Measurements from ENCODE around the gene PCDH9.

DNA sequence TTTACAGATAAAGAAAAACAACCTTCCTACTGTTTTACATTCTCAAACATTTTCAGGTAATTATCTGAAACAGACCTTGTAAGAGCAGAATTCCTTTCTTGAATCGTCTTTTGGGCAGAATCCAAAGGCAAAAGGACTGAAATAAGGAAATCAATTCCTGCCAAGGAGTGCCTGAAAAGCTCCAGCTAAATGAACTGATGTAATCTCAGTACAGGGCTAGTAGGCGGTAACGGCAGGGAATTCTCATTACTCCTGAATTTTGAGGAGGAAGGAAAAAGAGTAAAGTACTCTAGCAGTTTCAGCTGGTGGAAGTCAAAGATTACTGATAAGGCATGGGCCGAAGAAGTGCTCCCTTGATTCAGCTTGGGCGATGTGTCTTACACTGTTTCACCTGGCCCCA is 168.4 kb downstream of the PCDH9 start:
- TF ChIP-seq, protein P1, sequence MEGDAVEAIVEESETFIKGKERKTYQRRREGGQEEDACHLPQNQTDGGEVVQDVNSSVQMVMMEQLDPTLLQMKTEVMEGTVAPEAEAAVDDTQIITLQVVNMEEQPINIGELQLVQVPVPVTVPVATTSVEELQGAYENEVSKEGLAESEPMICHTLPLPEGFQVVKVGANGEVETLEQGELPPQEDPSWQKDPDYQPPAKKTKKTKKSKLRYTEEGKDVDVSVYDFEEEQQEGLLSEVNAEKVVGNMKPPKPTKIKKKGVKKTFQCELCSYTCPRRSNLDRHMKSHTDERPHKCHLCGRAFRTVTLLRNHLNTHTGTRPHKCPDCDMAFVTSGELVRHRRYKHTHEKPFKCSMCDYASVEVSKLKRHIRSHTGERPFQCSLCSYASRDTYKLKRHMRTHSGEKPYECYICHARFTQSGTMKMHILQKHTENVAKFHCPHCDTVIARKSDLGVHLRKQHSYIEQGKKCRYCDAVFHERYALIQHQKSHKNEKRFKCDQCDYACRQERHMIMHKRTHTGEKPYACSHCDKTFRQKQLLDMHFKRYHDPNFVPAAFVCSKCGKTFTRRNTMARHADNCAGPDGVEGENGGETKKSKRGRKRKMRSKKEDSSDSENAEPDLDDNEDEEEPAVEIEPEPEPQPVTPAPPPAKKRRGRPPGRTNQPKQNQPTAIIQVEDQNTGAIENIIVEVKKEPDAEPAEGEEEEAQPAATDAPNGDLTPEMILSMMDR (IDR thresholded peaks at IDR 0.05; ENCODE audit: low read length): no peak
- TF ChIP-seq EZH2 (IDR thresholded peaks at IDR 0.05; ENCODE audit: borderline replicate concordance, low read length): no peak

Measured in OCI-LY1 (cell line).